GM18505 (cell line): ENCODE results near the gene ZNF578.
A peak's percentile ranks its signal among the peaks of the same experiment; 100 is the strongest.
"Not testable (repeated sequence)": the region's sequence is repeated elsewhere in the genome, so short reads cannot be mapped to it uniquely, and the experiment has no call there.

Experiments used
- ATAC-seq: cut with Tn5 transposase; IDR thresholded peaks from one replicate; pipeline ENCODE4 v1.9.1; 2021; ENCODE audit not compliant: unreplicated experiment
- POLR2A ChIP-seq: IDR thresholded peaks from 4 replicates; pipeline ENCODE4 v1.6.1; 2011; ENCODE audit warnings: borderline replicate concordance; ENCODE audit not compliant: insufficient read depth, insufficient read length; ENCODE audit errors: extremely low read depth

Gene ZNF578

GRCh38 chr19:52492201-52492993 lies 39.0 kb downstream of the ZNF578 start:
- TF ChIP-seq POLR2A: no peak
- no peak for ATAC-seq

DNA sequence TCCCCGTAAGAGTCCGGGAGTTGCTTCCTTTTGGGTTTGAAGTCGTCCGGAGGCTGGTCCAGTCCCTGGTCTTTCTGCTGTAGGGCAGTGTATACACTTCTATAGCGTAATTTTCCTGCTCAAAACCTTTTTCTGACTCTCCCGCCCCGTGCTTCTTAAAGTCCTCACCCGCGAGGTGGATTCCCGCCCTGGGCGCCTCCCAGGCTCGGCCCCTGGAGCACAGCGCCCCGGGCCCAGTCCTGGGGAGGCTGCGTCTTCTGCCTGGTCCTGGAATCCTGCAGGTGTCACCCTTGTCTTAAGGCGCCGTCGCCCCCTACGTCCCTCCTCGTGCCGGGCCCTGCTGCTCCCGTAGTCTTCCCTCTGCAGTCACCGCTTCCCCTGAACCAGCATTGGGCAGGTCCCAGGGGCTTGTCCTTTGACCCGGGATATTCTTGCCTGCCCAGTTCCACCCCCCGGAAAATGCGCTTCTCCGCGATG lies 39.7 kb downstream of the ZNF578 start:
- no peak for TF ChIP-seq POLR2A
- no peak for ATAC-seq

GRCh38 chr19:52494518-52494917 lies 41.2 kb downstream of the ZNF578 start:
- no peak for ATAC-seq
- TF ChIP-seq POLR2A: no peak

- ATAC-seq: no peak
- TF ChIP-seq POLR2A: no peak
These were observed 45.2 kb downstream of the ZNF578 start for GRCh38 chr19:52498571-52498970.

GRCh38 chr19:52500474-52500873 lies 47.1 kb downstream of the ZNF578 start:
- not testable (repeated sequence) for ATAC-seq

GRCh38 chr19:52500991-52501390 lies 47.6 kb downstream of the ZNF578 start:
- not testable (repeated sequence) for ATAC-seq

DNA sequence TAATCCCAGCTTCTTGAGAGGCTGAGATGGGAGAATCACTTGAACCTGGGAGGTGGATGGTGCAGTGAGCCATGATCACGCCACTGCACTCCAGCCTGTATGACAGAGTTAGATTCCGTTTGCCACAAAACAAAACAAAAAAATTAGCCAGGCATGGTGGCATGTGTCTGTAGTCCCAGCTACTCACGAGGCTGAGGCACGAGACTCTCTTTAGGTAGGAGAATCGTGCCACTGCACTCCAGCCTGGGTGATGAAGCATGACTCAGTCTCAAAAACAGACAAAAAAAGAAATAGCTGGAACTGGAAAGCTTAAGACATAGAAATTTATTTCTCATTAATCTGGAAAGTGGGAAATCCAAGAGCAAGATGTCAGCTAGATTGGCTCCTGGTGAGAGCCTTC lies 53.9 kb downstream of the ZNF578 start:
- no peak for TF ChIP-seq POLR2A
- no peak for ATAC-seq

GRCh38 chr19:52516191-52516590 lies 62.8 kb downstream of the ZNF578 start:
- ATAC-seq: no peak
- TF ChIP-seq POLR2A: no peak

GRCh38 chr19:52518646-52519045 lies 65.3 kb downstream of the ZNF578 start:
- TF ChIP-seq POLR2A: no peak
- ATAC-seq: no peak

- ATAC-seq: not testable (repeated sequence)
These were observed 65.8 kb downstream of the ZNF578 start for GRCh38 chr19:52519175-52519574.

DNA sequence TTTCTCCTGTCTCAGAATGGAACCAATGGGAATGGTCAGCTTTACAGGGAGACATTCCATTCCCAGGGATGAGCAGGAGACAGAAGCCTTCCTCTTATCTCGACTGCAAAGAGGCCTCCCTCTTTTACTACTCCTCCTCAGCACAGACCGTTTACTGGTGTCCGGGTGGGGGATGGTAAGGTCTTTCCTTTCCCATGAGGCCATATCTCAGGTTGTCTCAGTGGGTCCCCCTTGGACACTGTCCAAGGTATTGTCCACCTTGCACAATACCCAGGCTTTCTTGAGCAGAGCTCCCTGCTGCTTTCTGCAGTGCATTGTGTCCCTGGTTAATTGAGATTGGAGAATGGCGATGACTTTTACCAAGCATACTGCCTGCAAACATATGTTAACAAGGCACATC lies 66.7 kb downstream of the ZNF578 start:
- no peak for ATAC-seq
- no peak for TF ChIP-seq POLR2A

- no peak for TF ChIP-seq POLR2A
These were observed 69.2 kb downstream of the ZNF578 start for GRCh38 chr19:52522551-52522950.

DNA sequence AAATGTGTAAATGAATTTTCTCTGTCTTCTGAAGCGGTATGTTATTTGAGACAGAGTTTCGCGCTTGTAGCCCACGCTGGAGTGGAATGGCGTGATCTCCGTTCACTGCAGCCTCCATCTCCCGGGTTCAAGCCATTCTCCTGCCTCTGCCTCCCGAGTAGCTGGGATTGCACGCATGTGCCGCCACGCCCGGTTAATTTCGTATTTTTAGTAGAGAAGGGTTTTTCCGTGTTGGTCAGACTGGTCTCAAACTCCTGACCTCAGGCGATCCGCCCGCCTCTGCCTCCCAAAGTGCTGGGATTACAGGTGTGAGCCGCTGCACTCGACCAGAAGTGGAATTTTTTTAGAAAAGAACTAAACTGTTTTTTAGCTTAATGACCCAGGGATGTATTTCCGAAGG lies 70.7 kb downstream of the ZNF578 start:
- no peak for ATAC-seq
- TF ChIP-seq POLR2A: no peak

More at GRCh38 chr19:52522551-52522950, 69.2 kb downstream of the ZNF578 start:
- no peak for ATAC-seq

- TF ChIP-seq POLR2A: peak; percentile 77
- ATAC-seq: peak; percentile 80
These were observed 74.0 kb downstream of the ZNF578 start, which contains the start of gene ZNF808 for GRCh38 chr19:52527134-52527955. TSS of gene ZNF808 (plus strand) at chr19:52527668. CDS start at chr19:52543285, 15,617 bp downstream.
